ELF-1 (cell line): ENCODE data around the gene PGAP3.
"Not testable (repeated sequence)": the region's sequence is repeated elsewhere in the genome, so short reads cannot be mapped to it uniquely, and the experiment has no call there.

Experiments
- DNase-seq: peaks from one replicate; pipeline ENCODE4 v3.0.0-alpha.2; 2016; ENCODE audit warnings: low read depth, low spot score

Gene PGAP3

GRCh38 chr17:39715375-39716072, 27.7 kb upstream of the PGAP3 start:
- no peak for DNase-seq

- no peak for DNase-seq
These were observed 26.4 kb upstream of the PGAP3 start for GRCh38 chr17:39714234-39714633.

GRCh38 chr17:39711851-39712250, 24.0 kb upstream of the PGAP3 start:
- no peak for DNase-seq

- DNase-seq: not testable (repeated sequence)
These were observed 23.2 kb upstream of the PGAP3 start for GRCh38 chr17:39711071-39711470.

GRCh38 chr17:39709998-39710964, 22.4 kb upstream of the PGAP3 start:
- DNase-seq: no peak

- DNase-seq: no peak
These were observed 21.6 kb upstream of the PGAP3 start for GRCh38 chr17:39709319-39709997.

GRCh38 chr17:39706921-39707337, 19.1 kb upstream of the PGAP3 start:
- DNase-seq: no peak

GRCh38 chr17:39706383-39706782, 18.5 kb upstream of the PGAP3 start:
- DNase-seq: no peak

GRCh38 chr17:39705786-39706348, 18.0 kb upstream of the PGAP3 start:
- peak; percentile 56 for DNase-seq

- DNase-seq: peak; percentile 67
These were observed 17.1 kb upstream of the PGAP3 start for GRCh38 chr17:39704821-39705551.

- DNase-seq: no peak
These were observed 16.1 kb upstream of the PGAP3 start for GRCh38 chr17:39703913-39704312.

GRCh38 chr17:39702901-39703893, 15.3 kb upstream of the PGAP3 start:
- DNase-seq: no peak

GRCh38 chr17:39701784-39702422, 14.0 kb upstream of the PGAP3 start:
- no peak for DNase-seq

GRCh38 chr17:39701012-39701783, 13.3 kb upstream of the PGAP3 start:
- peak; percentile 30 for DNase-seq

- peak; percentile 64 for DNase-seq
These were observed 12.5 kb upstream of the PGAP3 start for GRCh38 chr17:39700148-39700987.

- DNase-seq: peak; percentile 85
These were observed 11.9 kb upstream of the PGAP3 start, which contains the start of gene ERBB2 for GRCh38 chr17:39699818-39700147. Gene ERBB2 (plus strand): TSS chr17:39700064. CDS start chr17:39700239, 175 bp downstream.

GRCh38 chr17:39699157-39699817, 11.4 kb upstream of the PGAP3 start:
- not testable (repeated sequence) for DNase-seq
